ENCODE results near the gene DCC. TPM values are rescaled to one million over a fixed set of nuclear protein-coding genes. Genes with fewer than 3 reads are reported as not detected.
"Not testable (repeated sequence)": the region's sequence is repeated elsewhere in the genome, so short reads cannot be mapped to it uniquely, and the experiment has no call there.

DCC gene
- polyA plus RNA-seq, 1 of the 3 experiments (the other 2 are of a cell fraction), result 0.20 TPM

GRCh38 chr18:53511725-53512124, 1171.7 kb downstream of the DCC start:
- H2AFZ ChIP-seq (ENCODE audit: low read depth); H3F3A ChIP-seq (replicated peaks; ENCODE audit: insufficient read depth); H3K9ac ChIP-seq; H3K9me3 ChIP-seq; H4K20me1 ChIP-seq (ENCODE audit: insufficient read depth); POLR2A ChIA-PET; H3K4me2 ChIP-seq; DNase-seq; H3K27me3 ChIP-seq (ENCODE audit: insufficient read depth); H3K79me2 ChIP-seq (ENCODE audit: insufficient read depth); CTCF ChIA-PET; H3K4me1 ChIP-seq (ENCODE audit: control insufficient read depth in 1 of 2, insufficient read depth in 2 of 2, low read depth in 1 of 2, low read length in 1 of 2); H3K27ac ChIP-seq (ENCODE audit: low read depth in 2 of 2, low read length in 1 of 2); H3K36me3 ChIP-seq (replicated peaks in 1 of 2; ENCODE audit: control insufficient read depth in 1 of 2, insufficient read depth in 2 of 2, low read length in 1 of 2); H3K4me3 ChIP-seq (ENCODE audit: low read depth in 2 of 2, low read length in 1 of 2); H3K9me2 ChIP-seq: not testable (repeated sequence)
- WGBS (ENCODE audit: low lambda C conversion rate), result 50% methylated on average over 8 of the region's 15 CpGs

DNA sequence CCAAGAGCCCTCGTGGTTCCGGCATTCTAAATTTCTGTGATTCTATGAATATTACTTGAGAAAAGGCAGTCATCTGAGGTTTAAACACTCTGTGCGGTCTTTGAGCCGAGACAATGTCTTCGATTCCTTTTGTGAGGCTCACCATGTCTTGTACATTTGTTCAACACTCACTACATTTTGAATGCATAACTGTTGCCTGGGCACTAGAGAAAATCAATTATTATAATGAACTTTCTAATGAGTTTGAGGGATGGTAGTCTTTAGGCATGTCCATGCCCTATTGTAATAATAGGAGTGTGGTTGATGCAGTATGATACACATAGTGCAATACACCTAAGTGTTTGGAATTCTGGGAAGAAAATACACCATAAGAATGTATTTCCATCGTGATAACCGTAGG, 1181.1 kb downstream of the DCC start:
- CTCF ChIA-PET, result interaction anchor here (1.0 kb wide), 1 partner anchor 21 kb away, joined by 3 read pairs; no protein-coding TSS in a partner anchor
- 38% methylated on average over 7 of the region's 7 CpGs for WGBS (ENCODE audit: low lambda C conversion rate)
- Histone ChIP-seq H3K4me2 (no peak overlapping the region), H3K79me2 (ENCODE audit: insufficient read depth) (no peaks in the 10 kb centered on the region), H2AFZ (ENCODE audit: low read depth) (no peak overlapping the region), H3K36me3 (replicated peaks in 1 of 2; ENCODE audit: control insufficient read depth in 1 of 2, insufficient read depth in 2 of 2, low read length in 1 of 2) (no peaks in the 10 kb centered on the region), H3K9ac (no peak overlapping the region), H3K27ac (ENCODE audit: low read depth in 2 of 2, low read length in 1 of 2) (no peak overlapping the region), H3K4me1 (ENCODE audit: control insufficient read depth in 1 of 2, insufficient read depth in 2 of 2, low read depth in 1 of 2, low read length in 1 of 2) (no peaks in the 10 kb centered on the region), H3K4me3 (ENCODE audit: low read depth in 2 of 2, low read length in 1 of 2) (no peak overlapping the region), H3K27me3 (ENCODE audit: insufficient read depth) (no peaks in the 10 kb centered on the region), H4K20me1 (ENCODE audit: insufficient read depth) (no peaks in the 10 kb centered on the region), H3K9me2 (no peaks in the 10 kb centered on the region), H3F3A (replicated peaks; ENCODE audit: insufficient read depth) (no peaks in the 10 kb centered on the region), H3K9me3 (no peaks in the 10 kb centered on the region)
- DNase-seq, result no peak
- TF ChIP-seq YY1 (IDR thresholded peaks at IDR 0.05; ENCODE audit: low read depth), result no peak
- TF ChIP-seq, protein P1, sequence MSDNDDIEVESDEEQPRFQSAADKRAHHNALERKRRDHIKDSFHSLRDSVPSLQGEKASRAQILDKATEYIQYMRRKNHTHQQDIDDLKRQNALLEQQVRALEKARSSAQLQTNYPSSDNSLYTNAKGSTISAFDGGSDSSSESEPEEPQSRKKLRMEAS (IDR thresholded peaks at IDR 0.05; ENCODE audit: low read depth), result no peak
- no peak for TF ChIP-seq FOSL2 (IDR thresholded peaks at IDR 0.05; ENCODE audit: borderline replicate concordance, low read depth)
- TF ChIP-seq, protein P2, sequence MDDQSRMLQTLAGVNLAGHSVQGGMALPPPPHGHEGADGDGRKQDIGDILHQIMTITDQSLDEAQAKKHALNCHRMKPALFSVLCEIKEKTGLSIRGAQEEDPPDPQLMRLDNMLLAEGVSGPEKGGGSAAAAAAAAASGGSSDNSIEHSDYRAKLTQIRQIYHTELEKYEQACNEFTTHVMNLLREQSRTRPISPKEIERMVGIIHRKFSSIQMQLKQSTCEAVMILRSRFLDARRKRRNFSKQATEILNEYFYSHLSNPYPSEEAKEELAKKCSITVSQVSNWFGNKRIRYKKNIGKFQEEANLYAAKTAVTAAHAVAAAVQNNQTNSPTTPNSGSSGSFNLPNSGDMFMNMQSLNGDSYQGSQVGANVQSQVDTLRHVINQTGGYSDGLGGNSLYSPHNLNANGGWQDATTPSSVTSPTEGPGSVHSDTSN (IDR thresholded peaks at IDR 0.05), result no peak
- no peak for TF ChIP-seq RCOR1 (IDR thresholded peaks at IDR 0.05; ENCODE audit: low read length)
- TF ChIP-seq TAF1 (IDR thresholded peaks at IDR 0.05; ENCODE audit: borderline replicate concordance, low read depth, low read length), result no peak
- TF ChIP-seq MXI1 (IDR thresholded peaks at IDR 0.05; ENCODE audit: low read depth, low read length), result no peak
- no peak for TF ChIP-seq JUND (IDR thresholded peaks at IDR 0.05)
- TF ChIP-seq POLR2AphosphoS5 (IDR thresholded peaks at IDR 0.05; ENCODE audit: low read depth, low read length), result no peak
- no peak for TF ChIP-seq GATA2 (CRISPR knock-in tag; IDR thresholded peaks at IDR 0.05)
- POLR2A ChIA-PET, result no interaction called here

- DNase-seq, result no peak
- POLR2A ChIA-PET, result no interaction called here
- TF ChIP-seq YY1 (IDR thresholded peaks at IDR 0.05; ENCODE audit: low read depth) (no peak), SIN3A (IDR thresholded peaks at IDR 0.05; ENCODE audit: borderline replicate concordance, low read depth, low read length) (no peak), CHD2 (IDR thresholded peaks at IDR 0.05; ENCODE audit: low read length, partially characterized antibody) (no peak), POLR2AphosphoS5 (IDR thresholded peaks at IDR 0.05; ENCODE audit: low read depth, low read length) (no peak), TCF12 (IDR thresholded peaks at IDR 0.05) (no peak), RAD21 (IDR thresholded peaks at IDR 0.05; ENCODE audit: low read length) (no peak), RFX5 (IDR thresholded peaks at IDR 0.05; ENCODE audit: low read length) (no peak)
- CTCF ChIA-PET, result interaction anchor here (1.0 to 1.2 kb wide), 2 partner anchors 24 to 610 kb away, joined by 3 to 4 read pairs; no protein-coding TSS in a partner anchor
- H3K4me1 ChIP-seq (ENCODE audit: control insufficient read depth in 1 of 2, insufficient read depth in 2 of 2, low read depth in 1 of 2, low read length in 1 of 2), result peaks cover 0 to under 1% of the 10 kb centered on the region in 2 experiments; a peak in 1 of 4 replicates
- no peaks in the 10 kb centered on the region for H3K79me2 ChIP-seq (ENCODE audit: insufficient read depth)
- H4K20me1 ChIP-seq (ENCODE audit: insufficient read depth), result no peaks in the 10 kb centered on the region
- H3K36me3 ChIP-seq (replicated peaks in 1 of 2; ENCODE audit: control insufficient read depth in 1 of 2, insufficient read depth in 2 of 2, low read length in 1 of 2), result no peaks in the 10 kb centered on the region
- no peaks in the 10 kb centered on the region for H3K27me3 ChIP-seq (ENCODE audit: insufficient read depth)
- H3K4me2 ChIP-seq, result no peak overlapping the region
- H2AFZ ChIP-seq (ENCODE audit: low read depth), result no peak overlapping the region
- no peaks in the 10 kb centered on the region for H3K9me2 ChIP-seq
- H3K4me3 ChIP-seq (ENCODE audit: low read depth in 2 of 2, low read length in 1 of 2), result no peak overlapping the region
- no peak overlapping the region for H3K9ac ChIP-seq
- no peaks in the 10 kb centered on the region for H3F3A ChIP-seq (replicated peaks; ENCODE audit: insufficient read depth)
- no peak overlapping the region for H3K27ac ChIP-seq (ENCODE audit: low read depth in 2 of 2, low read length in 1 of 2)
- no peaks in the 10 kb centered on the region for H3K9me3 ChIP-seq
- WGBS (ENCODE audit: low lambda C conversion rate), result 13% methylated on average over 4 of the region's 4 CpGs
Observed at GRCh38 chr18:53526101-53526870, 1186.3 kb downstream of the DCC start.
